SK-N-SH treated with all-trans-retinoic acid at 6 μM for 48 hours (cell line): ENCODE results near the gene APRT.

Experiments
- CSDC2 ChIP-seq: fragments of 250-450 bp; sonication (Bioruptor Pico); IDR thresholded peaks from 2 replicates; pipeline ENCODE4 v1.5.0; 2020; ENCODE audit warnings: mild to moderate bottlenecking, moderate library complexity
- ESRRG ChIP-seq: fragments of 250-450 bp; sonication (Bioruptor Pico); IDR thresholded peaks from 2 replicates; pipeline ENCODE4 v1.6.1; 2021; ENCODE audit warnings: mild to moderate bottlenecking
- OSR1 ChIP-seq: fragments of 250-450 bp; sonication (Bioruptor Pico); IDR thresholded peaks from 2 replicates; pipeline ENCODE4 v1.8.0; 2022; ENCODE audit warnings: moderate library complexity, mild to moderate bottlenecking, inconsistent platforms
- POU6F1 ChIP-seq: fragments of 250-450 bp; sonication (Bioruptor Pico); IDR thresholded peaks from 2 replicates; pipeline ENCODE4 v1.8.0; 2021; ENCODE audit warnings: low read depth, mild to moderate bottlenecking, moderate library complexity, borderline replicate concordance
- RARB ChIP-seq: fragments of 250-450 bp; sonication (Bioruptor Pico); IDR thresholded peaks from 2 replicates; pipeline ENCODE4 v1.8.0; 2021; ENCODE audit warnings: mild to moderate bottlenecking, moderate library complexity
- TSHZ2 ChIP-seq: fragments of 250-450 bp; sonication (Bioruptor Pico); IDR thresholded peaks from 2 replicates; pipeline ENCODE4 v1.5.0; 2020; ENCODE audit warnings: mild to moderate bottlenecking, moderate library complexity
- ZC3H10 ChIP-seq: fragments of 250-450 bp; sonication (Bioruptor Pico); IDR thresholded peaks from 2 replicates; pipeline ENCODE4 v1.5.1; 2021; ENCODE audit warnings: mild to moderate bottlenecking, moderate library complexity
- ZFP30 ChIP-seq: fragments of 450-650 bp; formaldehyde crosslinking; IDR thresholded peaks from 2 replicates; pipeline ENCODE4 v1.5.0; 2022; ENCODE audit warnings: mild to moderate bottlenecking, moderate library complexity
- ZNF70 ChIP-seq: fragments of 450-650 bp; formaldehyde crosslinking; IDR thresholded peaks from 2 replicates; pipeline ENCODE4 v1.5.0; 2020; ENCODE audit warnings: mild to moderate bottlenecking, moderate library complexity
- TF ChIP-seq, protein P1 (sequence below): fragments of 250-450 bp; sonication (Bioruptor Pico); IDR thresholded peaks from 2 replicates; pipeline ENCODE4 v1.5.1; 2020; ENCODE audit warnings: low read depth, mild to moderate bottlenecking, moderate library complexity
- TF ChIP-seq, protein P2 (sequence below): fragments of 250-450 bp; sonication (Bioruptor Pico); IDR thresholded peaks from 2 replicates; pipeline ENCODE4 v1.8.0; 2020; ENCODE audit warnings: mild to moderate bottlenecking, moderate library complexity, borderline replicate concordance

DNA sequence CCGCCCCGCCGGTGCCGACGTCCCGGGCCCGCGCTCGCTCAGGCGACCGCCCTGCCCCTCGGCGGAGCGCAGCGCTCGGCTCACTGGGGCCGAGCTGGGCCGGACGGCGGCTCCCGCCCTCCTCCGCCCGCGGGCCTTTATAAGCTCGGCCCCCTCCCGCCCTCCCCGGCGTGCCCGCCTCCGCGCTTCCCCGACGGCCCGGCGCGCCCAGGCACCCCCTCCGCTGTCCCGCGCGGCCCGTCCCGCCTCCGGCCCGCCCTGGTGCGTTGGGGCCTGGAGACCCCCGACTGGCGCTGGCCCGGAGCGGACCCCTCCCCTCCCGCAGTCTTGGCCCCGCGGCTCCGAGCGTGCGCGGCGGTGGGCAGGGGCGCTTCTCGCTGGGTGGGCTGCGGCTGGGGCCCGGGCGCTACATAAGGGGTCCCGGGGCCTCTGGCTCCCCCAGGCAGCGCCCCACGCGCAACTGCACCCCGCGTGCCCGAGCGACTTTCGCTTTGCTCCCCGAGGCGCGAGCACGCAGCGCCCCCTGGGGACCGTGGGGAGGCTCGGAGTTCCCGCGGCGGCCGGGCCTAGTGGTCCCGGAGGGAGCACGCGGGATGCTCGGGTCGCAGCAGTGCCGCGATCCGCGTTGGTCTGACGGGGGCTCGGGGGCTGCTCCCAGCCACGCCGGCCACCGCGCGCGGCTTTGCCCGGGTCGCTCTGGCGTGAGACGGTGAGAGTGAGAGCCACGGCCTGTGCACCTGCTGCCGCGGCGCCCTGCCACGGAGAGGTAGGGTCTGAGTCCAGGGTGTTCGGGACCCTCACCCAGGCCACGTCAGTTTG, 26.4 kb downstream of the APRT start, which contains the start of gene PIEZO1:
- TF ChIP-seq ZFP30 (CRISPR knock-in tag) = no peak
- TF ChIP-seq POU6F1 (CRISPR knock-in tag) = no peak
- no peak for TF ChIP-seq RARB (CRISPR knock-in tag)
- TF ChIP-seq, protein P1, sequence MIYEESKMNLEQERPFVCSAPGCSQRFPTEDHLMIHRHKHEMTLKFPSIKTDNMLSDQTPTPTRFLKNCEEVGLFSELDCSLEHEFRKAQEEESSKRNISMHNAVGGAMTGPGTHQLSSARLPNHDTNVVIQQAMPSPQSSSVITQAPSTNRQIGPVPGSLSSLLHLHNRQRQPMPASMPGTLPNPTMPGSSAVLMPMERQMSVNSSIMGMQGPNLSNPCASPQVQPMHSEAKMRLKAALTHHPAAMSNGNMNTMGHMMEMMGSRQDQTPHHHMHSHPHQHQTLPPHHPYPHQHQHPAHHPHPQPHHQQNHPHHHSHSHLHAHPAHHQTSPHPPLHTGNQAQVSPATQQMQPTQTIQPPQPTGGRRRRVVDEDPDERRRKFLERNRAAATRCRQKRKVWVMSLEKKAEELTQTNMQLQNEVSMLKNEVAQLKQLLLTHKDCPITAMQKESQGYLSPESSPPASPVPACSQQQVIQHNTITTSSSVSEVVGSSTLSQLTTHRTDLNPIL (CRISPR knock-in tag) = no peak
- TF ChIP-seq ZNF70 (CRISPR knock-in tag) = no peak
- TF ChIP-seq OSR1 = no peak
- TF ChIP-seq, protein P2, sequence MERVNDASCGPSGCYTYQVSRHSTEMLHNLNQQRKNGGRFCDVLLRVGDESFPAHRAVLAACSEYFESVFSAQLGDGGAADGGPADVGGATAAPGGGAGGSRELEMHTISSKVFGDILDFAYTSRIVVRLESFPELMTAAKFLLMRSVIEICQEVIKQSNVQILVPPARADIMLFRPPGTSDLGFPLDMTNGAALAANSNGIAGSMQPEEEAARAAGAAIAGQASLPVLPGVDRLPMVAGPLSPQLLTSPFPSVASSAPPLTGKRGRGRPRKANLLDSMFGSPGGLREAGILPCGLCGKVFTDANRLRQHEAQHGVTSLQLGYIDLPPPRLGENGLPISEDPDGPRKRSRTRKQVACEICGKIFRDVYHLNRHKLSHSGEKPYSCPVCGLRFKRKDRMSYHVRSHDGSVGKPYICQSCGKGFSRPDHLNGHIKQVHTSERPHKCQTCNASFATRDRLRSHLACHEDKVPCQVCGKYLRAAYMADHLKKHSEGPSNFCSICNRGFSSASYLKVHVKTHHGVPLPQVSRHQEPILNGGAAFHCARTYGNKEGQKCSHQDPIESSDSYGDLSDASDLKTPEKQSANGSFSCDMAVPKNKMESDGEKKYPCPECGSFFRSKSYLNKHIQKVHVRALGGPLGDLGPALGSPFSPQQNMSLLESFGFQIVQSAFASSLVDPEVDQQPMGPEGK (CRISPR knock-in tag) = no peak
- no peak for TF ChIP-seq TSHZ2 (CRISPR knock-in tag)
- TF ChIP-seq CSDC2 (CRISPR knock-in tag) = no peak
- TF ChIP-seq ESRRG (CRISPR knock-in tag) = no peak
- TF ChIP-seq ZC3H10 = no peak
